Bronchial epithelial cell (primary cell): ENCODE results near the gene REPS2. TPM values are rescaled to one million over a fixed set of nuclear protein-coding genes. Genes with fewer than 3 reads are reported as not detected.
A peak's percentile ranks its signal among the peaks of the same experiment; 100 is the strongest.

Source experiments
- DNase-seq: peaks from one replicate; pipeline ENCODE4 v3.0.0-alpha.2; 2010; ENCODE audit warnings: low read depth
- FAIRE-seq: peaks from 2 replicates; lab custom pipeline; 2011; peaks lifted over from hg19 to GRCh38; lab: Jason Lieb, UNC
- H3K27me3 ChIP-seq: 2 replicates; pipeline ENCODE4 v1.5.1; 2011; ENCODE audit warnings: low read length; ENCODE audit not compliant: control insufficient read depth, insufficient read depth
- H3K36me3 ChIP-seq: 2 replicates; pipeline ENCODE4 v1.5.1; 2011; ENCODE audit warnings: low read length; ENCODE audit not compliant: control insufficient read depth, insufficient read depth
- H3K4me3 ChIP-seq: 2 replicates; pipeline ENCODE4 v1.5.1; 2011; ENCODE audit warnings: mild to moderate bottlenecking, low read depth, low read length, control low read depth
- CTCF ChIP-seq: IDR thresholded peaks from 2 replicates; pipeline ENCODE4 v1.5.1; 2011; ENCODE audit warnings: mild to moderate bottlenecking, moderate library complexity, low read length, control low read depth, inconsistent platforms; ENCODE audit not compliant: insufficient read depth, severe bottlenecking
- total RNA-seq: library from RNA; depleted of rRNA; stranded (reverse); fragments of >200 nt; gene quantifications from 2 replicates; pipeline ENCODE4 v1.2.1, GENCODE V29; 2014

The REPS2 gene
- total RNA-seq, 1 donor from 2014 or later = 0.79 TPM

DNA sequence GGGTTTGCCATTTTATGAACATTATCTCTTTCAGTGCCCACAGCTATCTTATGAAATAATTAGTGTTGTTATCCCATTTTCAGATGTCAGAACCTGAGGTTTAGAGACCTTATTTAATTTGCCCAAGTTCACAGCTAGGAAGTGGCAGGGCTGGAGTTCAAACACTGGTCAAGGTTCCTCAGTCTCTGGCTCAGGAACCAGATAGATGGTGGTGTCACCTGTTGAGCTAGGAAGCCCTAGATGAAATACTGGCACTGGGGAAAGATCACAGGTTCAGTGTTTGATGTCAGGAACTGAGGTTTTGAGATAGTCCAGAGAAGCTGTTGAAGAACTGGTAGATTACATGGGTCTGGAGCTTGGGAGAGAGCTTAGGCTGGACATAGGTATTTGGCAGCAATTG lies 85.4 kb downstream of the REPS2 start:
- H3K36me3 ChIP-seq = no peaks in the 10 kb centered on the region
- no peak overlapping the region for H3K4me3 ChIP-seq
- TF ChIP-seq CTCF = no peak
- no peaks in the 10 kb centered on the region for H3K27me3 ChIP-seq
- no peak for DNase-seq
- no peak for FAIRE-seq

DNA sequence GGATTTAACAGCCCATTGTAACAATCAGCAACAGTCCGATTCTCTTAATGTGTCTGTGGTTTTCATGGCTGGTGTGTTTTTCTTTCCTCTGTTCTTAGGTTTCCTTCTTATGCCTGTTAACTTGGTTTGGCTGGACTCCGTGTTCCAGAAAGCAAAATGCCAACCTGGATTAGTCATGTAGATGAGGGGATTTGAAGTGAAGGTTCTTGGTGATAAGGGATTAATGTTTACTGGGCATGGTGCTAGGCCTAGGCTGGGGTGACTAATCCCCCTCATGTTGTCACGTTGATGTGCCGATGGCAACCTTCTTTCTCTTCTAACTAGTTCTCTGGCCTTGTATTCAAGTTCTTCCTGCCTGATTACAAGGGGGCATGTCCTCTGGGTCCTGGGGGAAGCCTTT lies 85.9 kb downstream of the REPS2 start:
- Histone ChIP-seq H3K27me3 (no peaks in the 10 kb centered on the region), H3K36me3 (no peaks in the 10 kb centered on the region), H3K4me3 (no peak overlapping the region)
- DNase-seq (peak; percentile 75), FAIRE-seq (no peak)
- TF ChIP-seq CTCF = no peak

GRCh38 chrX:17033225-17033624 lies 86.8 kb downstream of the REPS2 start:
- peak; percentile 86 for FAIRE-seq
- no peak for TF ChIP-seq CTCF
- Histone ChIP-seq H3K36me3 (no peaks in the 10 kb centered on the region), H3K4me3 (no peak overlapping the region), H3K27me3 (no peaks in the 10 kb centered on the region)
- no peak for DNase-seq

DNA sequence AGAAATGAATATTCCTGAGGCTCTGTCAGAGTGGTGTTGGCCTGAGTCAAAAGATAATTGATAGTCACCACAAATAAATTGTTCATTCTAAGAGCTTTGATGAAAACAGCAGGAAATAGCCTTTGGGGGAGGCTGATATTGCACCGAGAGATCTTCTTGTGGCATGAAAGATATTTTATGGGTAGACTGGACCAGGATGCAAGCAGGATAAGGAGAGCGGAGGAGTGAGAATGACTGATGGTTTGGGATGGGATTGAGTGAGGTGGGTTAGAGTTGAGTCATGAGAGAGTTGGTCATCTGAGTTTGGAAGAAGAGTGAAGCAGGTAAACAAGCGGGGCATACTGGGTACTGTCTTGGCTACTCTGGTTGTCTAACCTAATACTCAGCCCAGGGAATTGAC lies 88.7 kb downstream of the REPS2 start:
- TF ChIP-seq CTCF = no peak
- no peak overlapping the region for H3K4me3 ChIP-seq
- no peaks in the 10 kb centered on the region for H3K27me3 ChIP-seq
- no peaks in the 10 kb centered on the region for H3K36me3 ChIP-seq
- no peak for FAIRE-seq
- no peak for DNase-seq

DNA sequence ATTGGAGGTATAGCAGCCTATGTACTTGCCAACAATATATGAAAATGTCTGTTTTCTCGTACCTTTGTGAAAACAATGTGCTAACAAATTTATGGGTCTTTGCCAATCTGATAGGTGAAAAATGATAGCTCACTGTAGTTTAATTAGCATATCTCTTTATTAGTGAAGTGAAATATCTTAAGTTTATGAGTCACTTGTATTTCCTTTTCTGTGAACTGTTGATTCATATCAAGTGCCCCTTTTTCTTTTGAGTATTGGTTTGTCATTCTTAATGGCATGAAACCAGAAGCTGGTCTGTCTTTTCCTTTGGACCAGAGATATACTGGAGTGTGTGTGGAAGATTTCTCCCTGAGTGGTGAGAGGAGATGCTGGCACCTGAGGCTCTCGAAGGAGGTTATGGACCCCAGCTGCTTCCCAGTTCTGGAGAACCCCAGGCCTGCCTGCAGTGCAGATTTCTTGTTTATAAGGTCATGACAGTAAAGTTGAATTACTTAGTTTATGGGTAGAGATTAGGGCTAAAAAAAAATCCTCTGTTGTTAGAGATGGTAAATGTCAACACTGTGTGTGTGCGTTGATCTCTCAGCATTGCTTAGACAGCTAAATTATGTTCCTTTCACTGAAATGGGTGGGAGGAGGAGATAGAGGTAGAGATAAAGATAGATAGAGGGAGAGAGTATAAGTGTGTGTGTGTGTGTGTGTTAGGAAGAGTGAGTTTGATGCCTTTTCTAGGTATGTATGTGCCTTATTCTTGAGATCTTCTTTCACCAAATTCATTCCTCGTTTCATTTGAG lies 89.9 kb downstream of the REPS2 start:
- TF ChIP-seq CTCF = no peak
- no peaks in the 10 kb centered on the region for H3K27me3 ChIP-seq
- DNase-seq (peak; percentile 39), FAIRE-seq (no peak)
- no peaks in the 10 kb centered on the region for H3K36me3 ChIP-seq
- H3K4me3 ChIP-seq = no peak overlapping the region

GRCh38 chrX:17038277-17038676 lies 91.8 kb downstream of the REPS2 start:
- FAIRE-seq (no peak), DNase-seq (no peak)
- TF ChIP-seq CTCF = no peak
- Histone ChIP-seq H3K36me3 (no peaks in the 10 kb centered on the region), H3K27me3 (no peaks in the 10 kb centered on the region), H3K4me3 (no peak overlapping the region)
